GM19035 (cell line): ENCODE measurements around the gene ANKRD6.

Experiments
- ATAC-seq: cut with Tn5 transposase; IDR thresholded peaks from one replicate; pipeline ENCODE4 v1.9.1; 2021; ENCODE audit not compliant: unreplicated experiment

Gene ANKRD6

GRCh38 chr6:89555806-89556205, 122.9 kb downstream of the ANKRD6 start:
- no peak for ATAC-seq

- no peak for ATAC-seq
These were observed 126.5 kb downstream of the ANKRD6 start for GRCh38 chr6:89559487-89559886.

GRCh38 chr6:89562093-89562973, 129.4 kb downstream of the ANKRD6 start:
- ATAC-seq, result no peak

- no peak for ATAC-seq
These were observed 130.9 kb downstream of the ANKRD6 start for GRCh38 chr6:89563866-89564265.

- ATAC-seq, result no peak
These were observed 131.9 kb downstream of the ANKRD6 start for GRCh38 chr6:89564752-89565427.

- no peak for ATAC-seq
These were observed 133.3 kb downstream of the ANKRD6 start for GRCh38 chr6:89566008-89566800.

GRCh38 chr6:89566930-89567629, 134.1 kb downstream of the ANKRD6 start:
- no peak for ATAC-seq

- no peak for ATAC-seq
These were observed 134.9 kb downstream of the ANKRD6 start for GRCh38 chr6:89567630-89568390.

- no peak for ATAC-seq
These were observed 142.1 kb downstream of the ANKRD6 start for GRCh38 chr6:89574910-89575561.

GRCh38 chr6:89575562-89575960, 142.6 kb downstream of the ANKRD6 start:
- no peak for ATAC-seq

- ATAC-seq, result no peak
These were observed 148.2 kb downstream of the ANKRD6 start for GRCh38 chr6:89580997-89581666.

GRCh38 chr6:89581689-89582088, 148.7 kb downstream of the ANKRD6 start:
- ATAC-seq, result no peak

GRCh38 chr6:89582669-89583325, 149.8 kb downstream of the ANKRD6 start:
- ATAC-seq, result no peak

GRCh38 chr6:89583559-89583958, 150.6 kb downstream of the ANKRD6 start:
- no peak for ATAC-seq

- no peak for ATAC-seq
These were observed 151.6 kb downstream of the ANKRD6 start for GRCh38 chr6:89584539-89584938.

GRCh38 chr6:89585154-89585553, 152.2 kb downstream of the ANKRD6 start:
- no peak for ATAC-seq

- no peak for ATAC-seq
These were observed 156.5 kb downstream of the ANKRD6 start for GRCh38 chr6:89589297-89590025.

- ATAC-seq, result no peak
These were observed 157.2 kb downstream of the ANKRD6 start for GRCh38 chr6:89590133-89590532.
